A549 (cell line): ENCODE results near the gene KIRREL2. TPM values are rescaled to one million over a fixed set of nuclear protein-coding genes. Genes with fewer than 3 reads are reported as not detected.

Experiments used
- CBX2 ChIP-seq: fragments of 200-600 bp; sonication (generic); IDR thresholded peaks from 2 replicates; pipeline ENCODE4 v1.6.1; 2016; ENCODE audit warnings: low read depth, mild to moderate bottlenecking, borderline replicate concordance
- CBX8 ChIP-seq: fragments of 200-600 bp; sonication (generic); IDR thresholded peaks from 2 replicates; pipeline ENCODE4 v1.6.1; 2016
- CHD2 ChIP-seq: fragments of 150-350 bp; IDR thresholded peaks from 2 replicates; pipeline ENCODE4 v1.6.1; 2014; ENCODE audit warnings: low read length; ENCODE audit not compliant: partially characterized antibody
- CHD4 ChIP-seq: fragments of 200-600 bp; sonication (generic); IDR thresholded peaks from 2 replicates; pipeline ENCODE4 v1.6.1; 2016; ENCODE audit warnings: antibody characterized with exemption, mild to moderate bottlenecking, borderline replicate concordance
- EHF ChIP-seq: fragments of 250-450 bp; sonication (Bioruptor Pico); IDR thresholded peaks from 2 replicates; pipeline ENCODE4 v1.5.0; 2020; ENCODE audit warnings: mild to moderate bottlenecking
- EHMT2 ChIP-seq: fragments of 200-600 bp; sonication (generic); IDR thresholded peaks from 2 replicates; pipeline ENCODE4 v1.6.1; 2016; ENCODE audit warnings: antibody characterized with exemption, low read depth, mild to moderate bottlenecking, moderate library complexity
- EP300 ChIP-seq, 2 experiments: fragments of >200 bp; sonication (Bioruptor Twin); formaldehyde crosslinking; IDR thresholded peaks; 2 replicates in 1 of 2; 3 replicates in 1 of 2; pipeline ENCODE4 v1.6.1; 2016 to 2017
- FOSB ChIP-seq: fragments of 250-450 bp; sonication (Bioruptor Pico); IDR thresholded peaks from 2 replicates; pipeline ENCODE4 v1.5.0; 2020; ENCODE audit warnings: mild to moderate bottlenecking, moderate library complexity
- FOSL2 ChIP-seq, 2 experiments: fragments of 450-650 bp in 1 of 2; fragments of >200 bp in 1 of 2; sonication (Bioruptor Twin) in 1 of 2; formaldehyde crosslinking; IDR thresholded peaks; 2 replicates each; pipeline versions ENCODE4 v1.5.0 to v1.6.1; 2016 to 2020; ENCODE audit warnings: mild to moderate bottlenecking in 1 of 2, moderate library complexity in 1 of 2
- HDAC2 ChIP-seq: fragments of 200-600 bp; sonication (generic); IDR thresholded peaks from 2 replicates; pipeline ENCODE4 v1.6.1; 2016
- HOXA7 ChIP-seq: fragments of 250-450 bp; sonication (Bioruptor Pico); IDR thresholded peaks from 2 replicates; pipeline ENCODE4 v1.5.0; 2020; ENCODE audit warnings: mild to moderate bottlenecking, moderate library complexity
- JUN ChIP-seq, 2 experiments: fragments of >200 bp; sonication (Bioruptor Twin); formaldehyde crosslinking; IDR thresholded peaks; 2 replicates in 1 of 2; 3 replicates in 1 of 2; pipeline ENCODE4 v1.6.1; 2016 to 2017
- KDM5A ChIP-seq: fragments of 200-600 bp; sonication (generic); IDR thresholded peaks from 2 replicates; pipeline ENCODE4 v1.6.1; 2016; ENCODE audit warnings: antibody characterized with exemption, mild to moderate bottlenecking
- MAFK ChIP-seq: fragments of 450-650 bp; IDR thresholded peaks from 2 replicates; pipeline ENCODE4 v1.6.1; 2014; ENCODE audit not compliant: partially characterized antibody
- MYC ChIP-seq: IDR thresholded peaks from 2 replicates; pipeline ENCODE4 v1.6.1; 2012; ENCODE audit warnings: mild to moderate bottlenecking, inconsistent platforms, low read length, improper control_type of control experiment, borderline replicate concordance
- PHF8 ChIP-seq: fragments of 200-600 bp; sonication (generic); IDR thresholded peaks from 2 replicates; pipeline ENCODE4 v1.6.1; 2016; ENCODE audit warnings: low read depth, mild to moderate bottlenecking, antibody characterized with exemption, moderate library complexity, borderline replicate concordance
- POLR2AphosphoS2 ChIP-seq: conservative IDR thresholded peaks from 2 replicates; pipeline ENCODE4 v1.6.1; 2012; ENCODE audit warnings: low read length, improper control_type of control experiment, inconsistent platforms
- RARB ChIP-seq: fragments of 250-450 bp; sonication (Bioruptor Pico); IDR thresholded peaks from 2 replicates; pipeline ENCODE4 v1.8.0; 2021; ENCODE audit warnings: mild to moderate bottlenecking, moderate library complexity
- RCOR1 ChIP-seq: fragments of 150-350 bp; IDR thresholded peaks from 2 replicates; pipeline ENCODE4 v1.6.1; 2014; ENCODE audit warnings: antibody characterized with exemption, low read length, low read depth
- RFX5 ChIP-seq: fragments of 450-650 bp; IDR thresholded peaks from 2 replicates; pipeline ENCODE4 v1.7.1; 2014; ENCODE audit warnings: antibody characterized with exemption, mild to moderate bottlenecking, moderate library complexity
- SREBF2 ChIP-seq: fragments of 450-650 bp; IDR thresholded peaks from 2 replicates; pipeline ENCODE4 v1.6.1; 2014; ENCODE audit warnings: mild to moderate bottlenecking, moderate library complexity
- TFCP2L1 ChIP-seq: fragments of 250-450 bp; sonication (Bioruptor Pico); IDR thresholded peaks from 2 replicates; pipeline ENCODE4 v1.5.0; 2021; ENCODE audit warnings: mild to moderate bottlenecking
- TP53 ChIP-seq: fragments of 250-450 bp; sonication (Bioruptor Pico); IDR thresholded peaks from 2 replicates; pipeline ENCODE4 v1.5.0; 2021; ENCODE audit warnings: mild to moderate bottlenecking, moderate library complexity
- ZSCAN20 ChIP-seq: fragments of 250-450 bp; sonication (Bioruptor Pico); IDR thresholded peaks from 2 replicates; pipeline ENCODE4 v1.8.0; 2022; ENCODE audit warnings: mild to moderate bottlenecking, moderate library complexity
- polyA plus RNA-seq, 4 experiments: library from polyadenylated mRNA; depleted of rRNA in 3 of 4; stranded (reverse); fragments of >200 nt; fragmentation: RNase III in 1 of 4; extraction: RNeasy Plus Mini Kit Qiagen cat#74134 plus additional on column Dnase treatment in 1 of 4; gene quantifications; 2 replicates in 3 of 4; 3 replicates in 1 of 4; pipeline ENCODE4 v1.2.3, GENCODE V29; 2011 to 2017
- TF ChIP-seq, protein P1 (sequence below): fragments of >200 bp; sonication (Bioruptor Twin); formaldehyde crosslinking; IDR thresholded peaks from 3 replicates; pipeline ENCODE4 v1.5.1; 2016
- TF ChIP-seq, protein P2 (sequence below): fragments of 450-650 bp; IDR thresholded peaks from 2 replicates; pipeline ENCODE4 v1.6.1; 2014; ENCODE audit warnings: antibody characterized with exemption
- TF ChIP-seq, protein P3 (sequence below): IDR thresholded peaks from 2 replicates; pipeline ENCODE4 v1.6.1; 2012
- TF ChIP-seq, protein P4 (sequence below): IDR thresholded peaks from 2 replicates; pipeline ENCODE4 v1.6.1; 2012
- TF ChIP-seq, protein P5 (sequence below): fragments of 200-600 bp; sonication (generic); IDR thresholded peaks from 2 replicates; pipeline ENCODE4 v1.6.1; 2016; ENCODE audit warnings: antibody characterized with exemption, mild to moderate bottlenecking, moderate library complexity

KIRREL2 gene
- polyA plus RNA-seq, 2 of the 4 experiments (the other 2 are of a cell fraction), result 0.26 to 0.54 TPM

DNA sequence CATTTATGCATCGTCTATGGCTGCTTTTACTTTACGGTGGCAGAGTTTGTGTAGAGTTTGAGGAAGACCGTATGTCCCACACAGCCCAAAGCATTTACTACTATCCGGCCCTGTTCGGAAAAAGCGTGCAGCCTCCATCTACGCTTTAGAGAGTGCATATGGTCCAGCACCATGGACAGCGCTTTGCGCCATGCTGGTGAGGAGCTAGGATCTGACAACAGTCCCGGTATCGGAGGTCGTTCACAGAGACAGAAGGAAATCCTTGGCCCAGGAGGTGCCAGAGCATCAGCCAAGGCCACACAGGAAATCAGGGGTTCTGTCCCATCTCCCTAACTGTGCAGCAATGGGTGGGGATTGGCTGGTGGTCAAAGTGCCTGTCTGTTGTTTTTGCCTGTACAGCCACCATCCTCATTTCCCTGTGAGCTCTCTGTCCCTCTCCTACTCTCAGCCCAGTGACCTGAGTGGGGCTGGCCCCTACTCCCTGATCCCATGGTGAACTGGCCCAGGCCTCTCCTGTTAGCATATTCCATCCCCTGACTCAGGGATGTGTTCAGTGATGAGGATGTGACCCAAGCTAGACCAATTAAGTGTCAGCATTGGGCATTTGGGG is 27.9 kb upstream of the KIRREL2 start (continued):
- no peak for TF ChIP-seq MAFK
- TF ChIP-seq PHF8, result no peak
- TF ChIP-seq CHD2, result no peak
- TF ChIP-seq TP53, result no peak
- no peak for TF ChIP-seq MYC
- TF ChIP-seq HDAC2, result no peak
- TF ChIP-seq, protein P1, sequence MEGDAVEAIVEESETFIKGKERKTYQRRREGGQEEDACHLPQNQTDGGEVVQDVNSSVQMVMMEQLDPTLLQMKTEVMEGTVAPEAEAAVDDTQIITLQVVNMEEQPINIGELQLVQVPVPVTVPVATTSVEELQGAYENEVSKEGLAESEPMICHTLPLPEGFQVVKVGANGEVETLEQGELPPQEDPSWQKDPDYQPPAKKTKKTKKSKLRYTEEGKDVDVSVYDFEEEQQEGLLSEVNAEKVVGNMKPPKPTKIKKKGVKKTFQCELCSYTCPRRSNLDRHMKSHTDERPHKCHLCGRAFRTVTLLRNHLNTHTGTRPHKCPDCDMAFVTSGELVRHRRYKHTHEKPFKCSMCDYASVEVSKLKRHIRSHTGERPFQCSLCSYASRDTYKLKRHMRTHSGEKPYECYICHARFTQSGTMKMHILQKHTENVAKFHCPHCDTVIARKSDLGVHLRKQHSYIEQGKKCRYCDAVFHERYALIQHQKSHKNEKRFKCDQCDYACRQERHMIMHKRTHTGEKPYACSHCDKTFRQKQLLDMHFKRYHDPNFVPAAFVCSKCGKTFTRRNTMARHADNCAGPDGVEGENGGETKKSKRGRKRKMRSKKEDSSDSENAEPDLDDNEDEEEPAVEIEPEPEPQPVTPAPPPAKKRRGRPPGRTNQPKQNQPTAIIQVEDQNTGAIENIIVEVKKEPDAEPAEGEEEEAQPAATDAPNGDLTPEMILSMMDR, result no peak
- no peak for TF ChIP-seq FOSL2 (IDR thresholded peaks at IDR 0.05)
- TF ChIP-seq FOSL2 (CRISPR knock-in tag; IDR thresholded peaks at IDR 0.05), result no peak
- TF ChIP-seq EHMT2, result peak; percentile 84
- TF ChIP-seq, protein P2, sequence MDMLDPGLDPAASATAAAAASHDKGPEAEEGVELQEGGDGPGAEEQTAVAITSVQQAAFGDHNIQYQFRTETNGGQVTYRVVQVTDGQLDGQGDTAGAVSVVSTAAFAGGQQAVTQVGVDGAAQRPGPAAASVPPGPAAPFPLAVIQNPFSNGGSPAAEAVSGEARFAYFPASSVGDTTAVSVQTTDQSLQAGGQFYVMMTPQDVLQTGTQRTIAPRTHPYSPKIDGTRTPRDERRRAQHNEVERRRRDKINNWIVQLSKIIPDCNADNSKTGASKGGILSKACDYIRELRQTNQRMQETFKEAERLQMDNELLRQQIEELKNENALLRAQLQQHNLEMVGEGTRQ, result no peak
- TF ChIP-seq POLR2AphosphoS2, result no peak
- TF ChIP-seq RCOR1, result no peak
- no peak for TF ChIP-seq HOXA7 (CRISPR knock-in tag)
- TF ChIP-seq JUN (IDR thresholded peaks at IDR 0.05), result no peak
- TF ChIP-seq EHF (CRISPR knock-in tag), result peak; percentile 44; the same call in 1 of the 2 replicates
- no peak for TF ChIP-seq CBX8
- no peak for TF ChIP-seq CBX2
- TF ChIP-seq, protein P3, sequence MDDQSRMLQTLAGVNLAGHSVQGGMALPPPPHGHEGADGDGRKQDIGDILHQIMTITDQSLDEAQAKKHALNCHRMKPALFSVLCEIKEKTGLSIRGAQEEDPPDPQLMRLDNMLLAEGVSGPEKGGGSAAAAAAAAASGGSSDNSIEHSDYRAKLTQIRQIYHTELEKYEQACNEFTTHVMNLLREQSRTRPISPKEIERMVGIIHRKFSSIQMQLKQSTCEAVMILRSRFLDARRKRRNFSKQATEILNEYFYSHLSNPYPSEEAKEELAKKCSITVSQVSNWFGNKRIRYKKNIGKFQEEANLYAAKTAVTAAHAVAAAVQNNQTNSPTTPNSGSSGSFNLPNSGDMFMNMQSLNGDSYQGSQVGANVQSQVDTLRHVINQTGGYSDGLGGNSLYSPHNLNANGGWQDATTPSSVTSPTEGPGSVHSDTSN, result no peak
- TF ChIP-seq KDM5A, result no peak
- no peak for TF ChIP-seq RARB (CRISPR knock-in tag)
- TF ChIP-seq, protein P4, sequence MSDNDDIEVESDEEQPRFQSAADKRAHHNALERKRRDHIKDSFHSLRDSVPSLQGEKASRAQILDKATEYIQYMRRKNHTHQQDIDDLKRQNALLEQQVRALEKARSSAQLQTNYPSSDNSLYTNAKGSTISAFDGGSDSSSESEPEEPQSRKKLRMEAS, result peak; percentile 51; the same call in 1 of the 2 replicates
- no peak for TF ChIP-seq CHD4
- no peak for TF ChIP-seq ZSCAN20 (CRISPR knock-in tag)
- TF ChIP-seq, protein P5, sequence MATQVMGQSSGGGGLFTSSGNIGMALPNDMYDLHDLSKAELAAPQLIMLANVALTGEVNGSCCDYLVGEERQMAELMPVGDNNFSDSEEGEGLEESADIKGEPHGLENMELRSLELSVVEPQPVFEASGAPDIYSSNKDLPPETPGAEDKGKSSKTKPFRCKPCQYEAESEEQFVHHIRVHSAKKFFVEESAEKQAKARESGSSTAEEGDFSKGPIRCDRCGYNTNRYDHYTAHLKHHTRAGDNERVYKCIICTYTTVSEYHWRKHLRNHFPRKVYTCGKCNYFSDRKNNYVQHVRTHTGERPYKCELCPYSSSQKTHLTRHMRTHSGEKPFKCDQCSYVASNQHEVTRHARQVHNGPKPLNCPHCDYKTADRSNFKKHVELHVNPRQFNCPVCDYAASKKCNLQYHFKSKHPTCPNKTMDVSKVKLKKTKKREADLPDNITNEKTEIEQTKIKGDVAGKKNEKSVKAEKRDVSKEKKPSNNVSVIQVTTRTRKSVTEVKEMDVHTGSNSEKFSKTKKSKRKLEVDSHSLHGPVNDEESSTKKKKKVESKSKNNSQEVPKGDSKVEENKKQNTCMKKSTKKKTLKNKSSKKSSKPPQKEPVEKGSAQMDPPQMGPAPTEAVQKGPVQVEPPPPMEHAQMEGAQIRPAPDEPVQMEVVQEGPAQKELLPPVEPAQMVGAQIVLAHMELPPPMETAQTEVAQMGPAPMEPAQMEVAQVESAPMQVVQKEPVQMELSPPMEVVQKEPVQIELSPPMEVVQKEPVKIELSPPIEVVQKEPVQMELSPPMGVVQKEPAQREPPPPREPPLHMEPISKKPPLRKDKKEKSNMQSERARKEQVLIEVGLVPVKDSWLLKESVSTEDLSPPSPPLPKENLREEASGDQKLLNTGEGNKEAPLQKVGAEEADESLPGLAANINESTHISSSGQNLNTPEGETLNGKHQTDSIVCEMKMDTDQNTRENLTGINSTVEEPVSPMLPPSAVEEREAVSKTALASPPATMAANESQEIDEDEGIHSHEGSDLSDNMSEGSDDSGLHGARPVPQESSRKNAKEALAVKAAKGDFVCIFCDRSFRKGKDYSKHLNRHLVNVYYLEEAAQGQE, result peak; percentile 98
- TF ChIP-seq TFCP2L1 (CRISPR knock-in tag), result 0 out of 2 replicates have a peak, but pooled peaks have one; percentile 49
- no peak for TF ChIP-seq EP300 (IDR thresholded peaks at IDR 0.05)
- TF ChIP-seq SREBF2, result no peak
- TF ChIP-seq FOSB, result no peak; the same call in 1 of the 2 replicates
- no peak for TF ChIP-seq RFX5
